T-helper 22 cell (primary cell): ENCODE measurements around the gene ZNF582.
"Not testable (repeated sequence)": the region's sequence is repeated elsewhere in the genome, so short reads cannot be mapped to it uniquely, and the experiment has no call there.

ENCODE experiments used
- DNase-seq: peaks from one replicate; pipeline ENCODE4 v3.0.0-alpha.2; 2020; ENCODE audit warnings: low read depth

The ZNF582 gene

GRCh38 chr19:56351208-56351607, 42.1 kb downstream of the ZNF582 start:
- DNase-seq = no peak

- no peak for DNase-seq
Measured at GRCh38 chr19:56350416-56351045, 42.8 kb downstream of the ZNF582 start.

DNA sequence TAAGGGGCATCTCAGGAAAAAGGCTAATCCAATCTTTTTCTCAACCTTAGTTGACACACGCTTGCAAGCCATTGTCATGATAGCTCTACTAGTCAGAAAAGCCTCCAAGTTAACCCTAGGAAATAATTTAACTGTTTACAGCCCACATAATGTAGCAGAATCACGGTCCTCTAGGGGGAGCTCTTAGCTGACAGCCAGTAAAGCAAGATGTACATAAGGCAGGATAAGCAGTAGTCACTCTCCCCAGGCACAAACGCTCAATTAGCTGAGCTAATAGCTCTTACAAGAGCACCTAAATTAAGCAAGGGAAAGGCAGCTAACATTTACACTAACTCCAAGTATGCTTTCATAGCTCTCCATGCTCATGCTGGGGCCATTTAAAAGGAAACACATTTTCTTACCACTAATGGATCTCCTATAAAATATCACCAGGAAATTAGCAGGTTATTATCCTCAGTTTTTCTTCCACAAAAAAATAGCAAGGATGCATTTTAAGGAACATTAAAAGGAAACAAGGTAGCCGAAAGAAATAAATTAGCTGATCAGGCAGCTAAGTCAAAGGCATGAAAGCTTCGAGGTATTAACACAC, 45.0 kb downstream of the ZNF582 start:
- no peak for DNase-seq

DNA sequence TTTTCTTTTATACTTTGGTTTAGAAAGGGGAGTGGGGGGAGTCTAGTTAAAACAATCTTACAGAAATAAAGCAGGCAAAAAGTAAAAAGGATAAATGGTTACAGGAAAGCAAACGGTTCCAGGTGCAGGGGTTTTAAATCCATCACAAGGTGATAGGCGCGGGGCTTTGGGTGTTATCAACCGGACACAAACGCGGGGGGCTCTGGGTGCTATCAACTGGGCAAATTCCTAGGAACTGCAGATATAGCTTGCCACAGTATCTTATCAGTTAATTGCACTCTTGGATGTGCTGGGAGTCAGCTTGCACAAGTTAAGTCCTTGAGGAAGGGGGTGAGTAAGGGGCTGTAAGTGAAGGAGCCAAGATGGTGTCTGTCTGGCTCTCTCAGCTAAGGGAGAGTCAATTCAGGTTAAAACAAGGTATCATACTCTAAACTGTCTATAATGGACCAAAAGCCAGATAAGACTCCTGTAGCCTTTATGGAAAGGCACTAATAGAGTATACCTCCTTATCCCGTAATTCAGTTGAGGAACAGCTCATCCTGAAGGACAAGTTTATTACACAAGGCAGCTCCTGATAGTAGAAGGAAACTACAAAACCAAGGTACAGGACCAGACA, 46.1 kb downstream of the ZNF582 start:
- no peak for DNase-seq

GRCh38 chr19:56341948-56342347, 51.4 kb downstream of the ZNF582 start:
- no peak for DNase-seq

DNA sequence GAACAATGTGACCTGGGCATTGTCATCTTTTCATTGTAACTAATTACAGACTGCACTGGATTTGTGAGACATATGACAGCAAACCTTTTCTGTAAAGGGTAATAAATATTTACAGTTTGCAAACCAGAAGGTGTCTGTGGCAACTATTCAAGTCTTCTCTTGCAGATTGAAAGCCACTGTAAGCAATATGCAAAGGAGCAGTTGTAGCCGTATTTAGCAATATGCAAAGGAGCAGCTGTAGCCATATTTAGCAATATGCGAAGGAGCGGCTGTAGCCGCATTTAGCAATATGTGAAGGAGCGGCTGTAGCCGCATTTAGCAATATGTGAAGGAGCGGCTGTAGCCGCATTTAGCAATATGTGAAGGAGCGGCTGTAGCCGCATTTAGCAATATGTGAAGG, 54.3 kb downstream of the ZNF582 start:
- DNase-seq = not testable (repeated sequence)

DNA sequence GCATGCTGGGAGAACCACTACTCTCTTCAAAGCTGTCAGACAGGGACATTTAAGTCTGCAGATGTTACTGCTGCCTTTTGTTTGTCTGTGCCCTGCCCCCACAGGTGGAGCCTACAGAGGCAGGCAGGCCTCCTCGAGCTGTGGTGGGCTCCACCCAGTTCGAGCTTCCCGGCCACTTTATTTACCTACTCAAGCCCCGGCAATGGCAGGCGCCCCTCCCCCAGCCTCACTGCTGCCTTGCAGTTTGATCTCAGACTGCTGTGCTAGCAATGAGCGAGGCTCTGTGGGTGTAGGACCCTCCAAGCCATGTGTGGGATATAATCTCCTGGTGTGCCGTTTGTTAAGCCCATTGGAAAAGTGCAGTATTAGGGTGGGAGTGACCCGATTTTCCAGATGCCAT, 56.3 kb downstream of the ZNF582 start:
- DNase-seq = not testable (repeated sequence)

DNA sequence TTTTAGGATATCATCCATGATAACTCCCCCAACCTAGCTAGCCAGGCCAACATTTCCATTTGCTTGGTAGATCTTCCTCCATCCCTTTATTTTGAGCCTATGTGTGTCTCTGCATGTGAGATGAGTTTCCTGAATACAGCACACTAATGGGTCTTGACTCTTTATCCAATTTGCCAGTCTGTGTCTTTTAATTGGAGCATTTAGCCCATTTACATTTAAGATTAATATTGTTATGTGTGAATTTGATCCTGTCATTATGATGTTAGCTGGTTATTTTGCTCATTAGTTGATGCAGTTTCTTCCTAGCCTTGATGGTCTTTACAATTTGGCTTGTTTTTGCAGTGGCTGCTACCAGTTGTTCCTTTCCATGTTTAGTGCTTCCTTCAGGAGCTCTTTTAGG, 58.0 kb downstream of the ZNF582 start:
- DNase-seq = not testable (repeated sequence)

DNA sequence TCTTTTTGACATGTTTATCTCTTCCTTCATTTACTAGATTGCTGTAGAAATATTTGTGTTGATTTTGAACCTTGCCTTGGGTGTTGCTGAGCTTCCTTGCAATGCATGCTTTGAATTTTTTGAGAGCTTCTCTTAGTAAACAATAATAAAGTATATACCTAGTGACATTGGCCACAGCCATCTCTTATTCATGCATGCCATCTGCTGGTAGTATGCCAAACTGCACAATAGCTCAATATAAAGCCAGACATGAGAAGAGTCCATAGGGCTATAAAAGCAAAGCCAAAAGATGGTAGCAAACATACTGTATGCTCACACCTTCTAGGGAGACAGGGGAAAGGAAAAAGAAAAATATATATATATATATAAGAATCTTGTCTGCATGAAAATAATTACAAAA, 59.8 kb downstream of the ZNF582 start:
- no peak for DNase-seq
